ENCODE results near the gene TNFAIP2. TPM values are rescaled to one million over a fixed set of nuclear protein-coding genes. Genes with fewer than 3 reads are reported as not detected.

The TNFAIP2 gene
- total and polyA plus RNA-seq, 9 of the 15 experiments (the other 6 are each of a cell fraction or from before 2014, with no cell fraction given), result 22.6 to 68.6 (median 44.6) TPM

DNA sequence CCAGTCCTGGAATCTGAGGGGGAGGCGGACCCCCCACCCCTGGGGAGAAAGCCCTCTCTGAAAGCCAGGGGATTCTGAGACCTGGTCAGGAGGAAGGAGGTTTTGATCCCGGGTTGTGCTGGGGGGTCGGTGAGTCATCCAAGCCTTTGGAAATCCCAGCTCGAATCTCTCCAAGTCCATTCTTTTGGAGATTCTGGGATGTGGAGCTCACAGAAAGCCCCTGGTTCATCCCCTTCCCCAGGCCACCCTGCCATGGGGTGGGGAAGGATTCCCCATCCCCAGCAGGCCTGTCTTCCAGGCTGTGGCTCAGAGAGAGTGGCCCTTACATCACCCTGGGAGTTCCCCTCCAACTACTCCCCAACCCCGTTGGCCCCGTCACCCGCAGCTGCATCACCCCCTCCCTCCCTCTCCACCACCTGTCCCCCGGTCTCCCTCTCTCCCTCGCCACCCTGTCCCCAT, 14.5 kb upstream of the TNFAIP2 start (continued):
- TF ChIP-seq JUN (IDR thresholded peaks at IDR 0.05; ENCODE audit: borderline replicate concordance, low read depth, low read length) (no peak), JUN (CRISPR knock-in tag; IDR thresholded peaks at IDR 0.05; ENCODE audit: borderline replicate concordance) (no peak), ZBTB7A (IDR thresholded peaks at IDR 0.05; ENCODE audit: borderline replicate concordance, control insufficient read depth, low read depth, low read length) (0 out of 2 replicates have a peak, but pooled peaks have one; percentile 1), NCOA2 (IDR thresholded peaks at IDR 0.05; ENCODE audit: partially characterized antibody in 2 of 2) (no peak), ZNF384 (IDR thresholded peaks at IDR 0.05; ENCODE audit: low read depth, low read length) (no peak), RBBP5 (IDR thresholded peaks at IDR 0.05; ENCODE audit: borderline replicate concordance, insufficient read depth, low read length, poor library complexity, severe bottlenecking) (peak; percentile 17), DDX20 (tag; IDR thresholded peaks at IDR 0.05; ENCODE audit: low read depth) (no peak), DMBX1 (CRISPR knock-in tag; IDR thresholded peaks at IDR 0.05; ENCODE audit: borderline replicate concordance) (no peak), CCNT2 (IDR thresholded peaks at IDR 0.05; ENCODE audit: borderline replicate concordance, extremely low read depth, insufficient read length, low read depth, low read length) (no peak), SUPT5H (IDR thresholded peaks at IDR 0.05) (no peak), ZNF124 (CRISPR knock-in tag; IDR thresholded peaks at IDR 0.05) (no peak)
- TF ChIP-seq, protein P1, sequence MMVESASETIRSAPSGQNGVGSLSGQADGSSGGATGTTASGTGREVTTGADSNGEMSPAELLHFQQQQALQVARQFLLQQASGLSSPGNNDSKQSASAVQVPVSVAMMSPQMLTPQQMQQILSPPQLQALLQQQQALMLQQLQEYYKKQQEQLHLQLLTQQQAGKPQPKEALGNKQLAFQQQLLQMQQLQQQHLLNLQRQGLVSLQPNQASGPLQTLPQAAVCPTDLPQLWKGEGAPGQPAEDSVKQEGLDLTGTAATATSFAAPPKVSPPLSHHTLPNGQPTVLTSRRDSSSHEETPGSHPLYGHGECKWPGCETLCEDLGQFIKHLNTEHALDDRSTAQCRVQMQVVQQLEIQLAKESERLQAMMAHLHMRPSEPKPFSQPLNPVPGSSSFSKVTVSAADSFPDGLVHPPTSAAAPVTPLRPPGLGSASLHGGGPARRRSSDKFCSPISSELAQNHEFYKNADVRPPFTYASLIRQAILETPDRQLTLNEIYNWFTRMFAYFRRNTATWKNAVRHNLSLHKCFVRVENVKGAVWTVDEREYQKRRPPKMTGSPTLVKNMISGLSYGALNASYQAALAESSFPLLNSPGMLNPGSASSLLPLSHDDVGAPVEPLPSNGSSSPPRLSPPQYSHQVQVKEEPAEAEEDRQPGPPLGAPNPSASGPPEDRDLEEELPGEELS (CRISPR knock-in tag; IDR thresholded peaks at IDR 0.05; ENCODE audit: borderline replicate concordance), result no peak
- TF ChIP-seq, protein P2, sequence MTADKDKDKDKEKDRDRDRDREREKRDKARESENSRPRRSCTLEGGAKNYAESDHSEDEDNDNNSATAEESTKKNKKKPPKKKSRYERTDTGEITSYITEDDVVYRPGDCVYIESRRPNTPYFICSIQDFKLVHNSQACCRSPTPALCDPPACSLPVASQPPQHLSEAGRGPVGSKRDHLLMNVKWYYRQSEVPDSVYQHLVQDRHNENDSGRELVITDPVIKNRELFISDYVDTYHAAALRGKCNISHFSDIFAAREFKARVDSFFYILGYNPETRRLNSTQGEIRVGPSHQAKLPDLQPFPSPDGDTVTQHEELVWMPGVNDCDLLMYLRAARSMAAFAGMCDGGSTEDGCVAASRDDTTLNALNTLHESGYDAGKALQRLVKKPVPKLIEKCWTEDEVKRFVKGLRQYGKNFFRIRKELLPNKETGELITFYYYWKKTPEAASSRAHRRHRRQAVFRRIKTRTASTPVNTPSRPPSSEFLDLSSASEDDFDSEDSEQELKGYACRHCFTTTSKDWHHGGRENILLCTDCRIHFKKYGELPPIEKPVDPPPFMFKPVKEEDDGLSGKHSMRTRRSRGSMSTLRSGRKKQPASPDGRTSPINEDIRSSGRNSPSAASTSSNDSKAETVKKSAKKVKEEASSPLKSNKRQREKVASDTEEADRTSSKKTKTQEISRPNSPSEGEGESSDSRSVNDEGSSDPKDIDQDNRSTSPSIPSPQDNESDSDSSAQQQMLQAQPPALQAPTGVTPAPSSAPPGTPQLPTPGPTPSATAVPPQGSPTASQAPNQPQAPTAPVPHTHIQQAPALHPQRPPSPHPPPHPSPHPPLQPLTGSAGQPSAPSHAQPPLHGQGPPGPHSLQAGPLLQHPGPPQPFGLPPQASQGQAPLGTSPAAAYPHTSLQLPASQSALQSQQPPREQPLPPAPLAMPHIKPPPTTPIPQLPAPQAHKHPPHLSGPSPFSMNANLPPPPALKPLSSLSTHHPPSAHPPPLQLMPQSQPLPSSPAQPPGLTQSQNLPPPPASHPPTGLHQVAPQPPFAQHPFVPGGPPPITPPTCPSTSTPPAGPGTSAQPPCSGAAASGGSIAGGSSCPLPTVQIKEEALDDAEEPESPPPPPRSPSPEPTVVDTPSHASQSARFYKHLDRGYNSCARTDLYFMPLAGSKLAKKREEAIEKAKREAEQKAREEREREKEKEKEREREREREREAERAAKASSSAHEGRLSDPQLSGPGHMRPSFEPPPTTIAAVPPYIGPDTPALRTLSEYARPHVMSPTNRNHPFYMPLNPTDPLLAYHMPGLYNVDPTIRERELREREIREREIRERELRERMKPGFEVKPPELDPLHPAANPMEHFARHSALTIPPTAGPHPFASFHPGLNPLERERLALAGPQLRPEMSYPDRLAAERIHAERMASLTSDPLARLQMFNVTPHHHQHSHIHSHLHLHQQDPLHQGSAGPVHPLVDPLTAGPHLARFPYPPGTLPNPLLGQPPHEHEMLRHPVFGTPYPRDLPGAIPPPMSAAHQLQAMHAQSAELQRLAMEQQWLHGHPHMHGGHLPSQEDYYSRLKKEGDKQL (CRISPR knock-in tag; IDR thresholded peaks at IDR 0.05; ENCODE audit: borderline replicate concordance), result no peak

All from K562 (cell line).